Nephron progenitor cell (in vitro differentiated cells): ENCODE measurements around the gene OR10AD1.

Experiments used
- DNase-seq: peaks from one replicate; pipeline ENCODE4 v3.0.0; 2021
- H3K27ac Mint-ChIP-seq: 2 replicates; pipeline ENCODE4 v1.8.0; 2021; ENCODE audit warnings: mild to moderate bottlenecking, moderate library complexity, mixed read lengths
- H3K27me3 Mint-ChIP-seq: 2 replicates; pipeline ENCODE4 v1.8.0; 2021; ENCODE audit warnings: mild to moderate bottlenecking, low read depth, mixed read lengths; ENCODE audit not compliant: poor library complexity
- H3K36me3 Mint-ChIP-seq: 2 replicates; pipeline ENCODE4 v1.8.0; 2021; ENCODE audit warnings: low read depth, mixed read lengths
- H3K4me1 Mint-ChIP-seq: 2 replicates; pipeline ENCODE4 v1.8.0; 2021; ENCODE audit warnings: mixed read lengths
- H3K4me3 Mint-ChIP-seq: 2 replicates; pipeline ENCODE4 v1.8.0; 2021; ENCODE audit warnings: mild to moderate bottlenecking, moderate library complexity, mixed read lengths
- H3K9me3 Mint-ChIP-seq: 2 replicates; pipeline ENCODE4 v1.8.0; 2021; ENCODE audit warnings: mild to moderate bottlenecking, moderate library complexity, mixed read lengths
- CTCF ChIP-seq: fragments of 200-600 bp; sonication (generic); IDR thresholded peaks from 2 replicates; pipeline ENCODE4 v1.5.0; 2021; ENCODE audit warnings: antibody characterized with exemption

The OR10AD1 gene

GRCh38 chr12:48201516-48201915 lies 1.6 kb downstream of the OR10AD1 start:
- no peak for DNase-seq
- no peak for TF ChIP-seq CTCF
- H3K4me1 Mint-ChIP-seq, result peaks cover 33% of the 10 kb centered on the region
- H3K9me3 Mint-ChIP-seq, result peaks cover 64% of the 10 kb centered on the region
- peaks cover 46% of the 10 kb centered on the region for H3K36me3 Mint-ChIP-seq
- no peak overlapping the region for H3K27ac Mint-ChIP-seq
- no peak overlapping the region for H3K4me3 Mint-ChIP-seq
- H3K27me3 Mint-ChIP-seq, result no peaks in the 10 kb centered on the region

- H3K36me3 Mint-ChIP-seq, result peaks cover 42% of the 10 kb centered on the region
Measured at GRCh38 chr12:48201091-48201490, 2.0 kb downstream of the OR10AD1 start.

DNA sequence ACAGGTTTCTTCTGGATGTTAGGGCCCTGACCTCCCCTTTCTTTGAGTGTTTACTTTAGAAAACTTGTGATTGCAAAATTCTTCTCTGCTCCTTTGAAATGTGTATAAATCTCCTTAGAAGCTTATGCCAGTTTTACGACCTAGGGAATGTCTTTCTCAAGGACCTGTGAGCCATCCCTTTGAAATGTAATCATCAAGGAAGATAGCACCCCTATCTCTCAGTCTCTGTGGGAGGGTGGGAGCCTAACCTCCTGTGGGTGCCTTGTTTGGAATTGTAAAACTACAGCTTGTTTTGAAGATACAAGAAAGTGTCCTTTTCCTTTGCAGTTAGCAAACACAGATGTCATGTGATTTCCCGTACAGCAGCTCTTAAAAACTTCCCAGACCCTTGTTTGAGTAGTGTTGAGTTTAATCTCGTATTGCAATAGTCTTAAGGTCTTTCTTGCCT lies 3.3 kb downstream of the OR10AD1 start:
- no peak for DNase-seq

More at GRCh38 chr12:48201091-48201490, 2.0 kb downstream of the OR10AD1 start:
- TF ChIP-seq CTCF, result no peak
- Mint-ChIP-seq H3K9me3 (peaks cover 60% of the 10 kb centered on the region), H3K27me3 (no peaks in the 10 kb centered on the region), H3K27ac (no peak overlapping the region), H3K4me1 (peaks cover 35% of the 10 kb centered on the region), H3K4me3 (no peak overlapping the region)
- DNase-seq, result no peak

GRCh38 chr12:48198985-48199384 lies 4.1 kb downstream of the OR10AD1 start:
- peak overlapping the region; percentile 98 for H3K27ac Mint-ChIP-seq

More for the DNA sequence above, 3.3 kb downstream of the OR10AD1 start:
- H3K27ac Mint-ChIP-seq, result peak overlapping the region; percentile 98
- peaks cover 48% of the 10 kb centered on the region for H3K4me1 Mint-ChIP-seq
- H3K27me3 Mint-ChIP-seq, result no peaks in the 10 kb centered on the region
- TF ChIP-seq CTCF, result no peak
- peaks cover 35% of the 10 kb centered on the region for H3K36me3 Mint-ChIP-seq
- peaks cover 52% of the 10 kb centered on the region for H3K9me3 Mint-ChIP-seq
- H3K4me3 Mint-ChIP-seq, result peak overlapping the region; percentile 84

GRCh38 chr12:48198672-48198971 lies 4.5 kb downstream of the OR10AD1 start:
- Mint-ChIP-seq H3K4me3 (peak overlapping the region; percentile 84), H3K4me1 (peaks cover 54% of the 10 kb centered on the region), H3K27ac (peak overlapping the region; percentile 95), H3K27me3 (no peaks in the 10 kb centered on the region), H3K9me3 (peaks cover 40% of the 10 kb centered on the region), H3K36me3 (peaks cover 26% of the 10 kb centered on the region)
- TF ChIP-seq CTCF, result no peak
- peak; percentile 21 for DNase-seq

More at GRCh38 chr12:48198985-48199384, 4.1 kb downstream of the OR10AD1 start:
- H3K27me3 Mint-ChIP-seq, result no peaks in the 10 kb centered on the region
- H3K4me3 Mint-ChIP-seq, result peak overlapping the region; percentile 84
- peaks cover 44% of the 10 kb centered on the region for H3K9me3 Mint-ChIP-seq
- H3K4me1 Mint-ChIP-seq, result peaks cover 54% of the 10 kb centered on the region
- DNase-seq, result no peak
- H3K36me3 Mint-ChIP-seq, result peaks cover 27% of the 10 kb centered on the region
- TF ChIP-seq CTCF, result no peak

GRCh38 chr12:48197971-48198671 lies 5.0 kb downstream of the OR10AD1 start:
- Mint-ChIP-seq H3K9me3 (peaks cover 35% of the 10 kb centered on the region), H3K4me3 (peak overlapping the region; percentile 84), H3K36me3 (peaks cover 23% of the 10 kb centered on the region), H3K27ac (peak overlapping the region; percentile 95), H3K27me3 (no peaks in the 10 kb centered on the region), H3K4me1 (peaks cover 54% of the 10 kb centered on the region)
- no peak for TF ChIP-seq CTCF
- DNase-seq, result peak; percentile 90
